GM18873 (cell line): ENCODE results near the gene MTPN.

Experiments
- ATAC-seq: cut with Tn5 transposase; IDR thresholded peaks from one replicate; pipeline ENCODE4 v1.9.1; 2021; ENCODE audit warnings: mild to moderate bottlenecking, moderate library complexity, moderate number of reproducible peaks; ENCODE audit not compliant: unreplicated experiment, low FRiP score

MTPN gene

DNA sequence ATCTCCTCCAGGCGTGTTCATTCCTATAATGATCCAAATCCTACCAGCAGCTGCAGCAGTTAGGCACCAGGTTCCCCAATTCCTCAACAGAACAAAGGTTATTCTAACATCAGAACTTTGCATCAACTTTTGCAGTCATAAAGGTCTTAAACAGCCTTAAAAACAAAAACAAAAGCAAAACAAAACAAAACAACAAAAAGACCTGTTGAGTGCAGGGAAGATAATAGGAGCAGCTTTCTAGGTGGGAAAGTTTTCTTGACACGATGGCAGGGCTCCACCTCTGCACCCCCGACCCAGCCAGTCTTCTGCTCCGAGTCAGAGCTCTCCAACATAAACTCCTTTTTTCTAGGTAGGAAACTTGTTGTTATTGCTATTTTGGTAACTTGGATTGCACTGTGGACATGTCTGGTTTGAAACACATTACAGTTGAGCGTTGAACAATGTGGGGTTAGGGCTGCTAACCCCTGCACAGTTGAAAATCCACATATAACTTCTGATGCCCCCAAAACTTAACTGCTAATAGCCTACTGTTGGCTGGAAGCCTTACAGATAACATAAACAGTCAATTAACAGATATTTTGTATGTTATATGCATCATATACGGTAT is 77.6 kb downstream of the MTPN start:
- no peak for ATAC-seq

DNA sequence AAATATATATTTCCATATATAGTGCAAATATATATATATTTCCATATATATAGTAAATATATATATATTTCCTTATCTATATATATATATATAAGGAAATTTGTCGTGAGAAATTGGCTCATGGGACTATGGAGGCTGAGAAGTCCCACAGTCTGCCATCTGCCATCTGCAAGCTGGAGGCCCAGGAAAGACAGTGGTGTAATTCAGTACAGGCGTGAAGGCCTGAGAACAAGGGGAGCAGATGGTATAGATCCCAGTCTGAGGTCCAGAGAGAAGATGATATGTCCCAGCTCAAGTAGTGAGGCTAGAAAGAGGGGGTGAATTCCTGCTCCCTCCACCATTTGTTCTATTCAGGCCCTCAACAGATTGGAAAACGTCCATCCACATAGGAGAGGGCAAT is 78.9 kb downstream of the MTPN start:
- no peak for ATAC-seq

DNA sequence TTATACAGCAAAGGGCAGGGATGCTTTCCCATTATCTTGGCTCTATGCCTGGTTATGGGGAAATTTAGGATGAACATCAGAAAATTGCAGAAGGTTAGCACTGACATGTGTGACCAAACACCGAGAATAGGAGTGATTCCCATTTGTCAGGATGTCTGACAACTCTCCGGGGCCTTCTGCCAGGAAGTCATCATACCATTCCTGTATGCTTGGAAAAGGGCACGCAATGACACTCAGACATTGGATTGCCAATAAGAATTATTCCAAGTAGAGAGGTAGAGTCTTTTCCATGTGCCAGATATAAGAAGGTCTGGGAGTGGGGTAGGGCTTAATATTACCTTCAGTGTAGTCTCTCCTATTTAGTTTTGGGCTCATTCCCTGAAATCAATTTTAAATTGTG is 82.3 kb downstream of the MTPN start:
- ATAC-seq, result no peak

DNA sequence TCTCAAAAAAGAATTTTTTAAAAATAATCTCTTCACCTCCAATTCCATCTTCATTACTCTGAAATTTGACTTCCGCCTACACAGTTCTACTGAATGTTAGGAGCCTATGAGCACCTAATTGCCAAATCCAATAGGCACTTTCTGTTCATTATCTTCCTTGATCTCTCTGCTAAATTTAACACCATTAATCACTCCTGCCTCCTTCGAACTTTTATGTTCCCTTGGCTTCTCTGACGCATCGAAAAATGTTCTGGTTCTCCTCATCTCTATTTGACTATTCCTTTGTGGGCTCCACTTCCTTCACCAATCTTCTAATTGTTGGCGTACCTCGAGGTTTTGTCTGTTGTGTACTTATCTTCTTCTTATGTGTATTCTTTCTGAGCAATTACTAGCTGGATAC is 87.3 kb downstream of the MTPN start:
- no peak for ATAC-seq

DNA sequence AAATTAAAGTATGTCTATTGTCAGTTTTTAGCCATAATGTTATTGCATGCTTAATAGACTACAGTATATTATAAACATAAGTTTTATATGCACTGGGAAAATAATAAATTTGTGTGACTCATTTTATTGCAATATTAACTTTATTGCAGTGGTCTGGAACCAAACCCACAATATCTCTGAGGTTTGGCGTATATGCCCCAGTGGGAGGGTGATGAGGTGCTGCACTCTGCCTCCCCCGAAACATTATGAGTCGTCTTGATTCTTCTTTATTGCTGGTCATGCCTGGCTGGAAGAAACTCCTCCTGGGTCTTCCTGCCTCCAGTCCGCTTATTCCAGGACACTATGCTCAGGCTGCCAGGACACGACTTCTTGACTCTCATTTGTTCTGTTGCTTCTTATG is 88.4 kb downstream of the MTPN start:
- ATAC-seq, result no peak

DNA sequence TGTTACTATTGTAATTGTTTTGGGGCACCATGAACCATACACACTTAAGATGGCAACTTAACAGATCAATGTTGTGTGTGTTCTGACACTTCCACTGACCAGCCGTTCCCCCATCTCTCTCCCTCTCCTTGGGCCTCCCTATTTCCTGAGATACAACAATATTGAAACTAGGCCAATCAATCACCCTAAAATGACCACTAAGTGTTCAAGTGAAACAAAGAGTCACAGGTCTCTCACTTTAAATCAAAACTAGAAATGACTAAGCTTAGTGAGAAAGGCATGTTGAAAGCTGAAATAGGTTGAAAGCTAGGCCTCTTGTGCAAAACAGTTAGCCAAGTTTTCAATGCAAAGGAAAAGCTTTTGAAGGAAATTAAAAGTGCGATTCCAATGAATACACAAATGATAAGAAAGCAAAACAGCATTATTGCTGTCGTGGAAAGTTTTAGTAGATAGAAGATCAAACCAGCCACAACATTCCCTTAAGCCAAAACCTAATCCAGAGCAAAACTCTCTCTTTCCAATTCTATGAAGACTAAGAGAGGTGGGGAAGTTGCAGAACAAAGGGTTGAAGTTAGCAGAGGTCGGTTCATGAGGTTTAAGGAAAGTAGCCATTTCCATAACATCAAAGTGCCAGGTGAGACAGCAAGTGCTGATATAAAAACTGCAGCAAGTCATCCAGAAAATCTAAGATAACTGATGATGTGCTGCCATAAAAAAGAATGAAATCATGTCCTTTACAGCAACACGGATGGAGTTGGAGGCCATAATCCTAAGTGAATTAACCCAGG is 90.6 kb downstream of the MTPN start:
- no peak for ATAC-seq

DNA sequence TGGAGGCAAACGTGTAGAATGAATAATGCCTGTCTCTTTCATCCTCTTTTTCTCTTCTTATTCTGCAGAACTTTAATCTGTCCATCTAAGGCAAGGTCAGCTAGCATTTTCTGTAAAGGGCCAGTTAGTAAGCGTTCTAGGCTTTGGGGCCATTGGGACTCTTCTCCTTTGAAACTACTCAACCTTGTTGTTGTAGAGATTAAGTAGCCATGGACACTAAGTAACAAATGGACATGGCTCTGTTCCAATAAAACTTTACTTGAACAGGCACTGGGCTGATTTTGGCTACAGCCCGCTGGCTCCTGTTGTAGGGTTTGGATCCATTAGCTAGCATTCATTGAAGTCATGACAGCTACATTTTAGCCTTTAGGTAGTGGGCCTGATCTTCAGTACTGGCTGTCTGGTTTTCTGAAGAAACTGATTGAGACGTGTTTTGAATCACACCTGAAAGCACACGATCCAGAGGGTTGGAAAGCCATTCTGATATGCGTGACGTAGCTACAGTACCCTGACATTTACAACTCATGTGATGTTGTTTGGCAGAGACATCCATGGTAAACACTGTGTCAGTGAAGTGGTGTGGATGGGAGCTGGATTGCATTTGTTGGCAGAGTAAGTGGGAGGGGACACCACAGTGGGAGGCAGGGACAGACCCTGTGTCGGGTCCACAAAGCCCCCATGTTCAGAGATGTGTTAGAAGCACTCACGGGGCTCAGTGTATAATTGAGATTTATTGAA is 92.5 kb downstream of the MTPN start:
- ATAC-seq, result no peak

DNA sequence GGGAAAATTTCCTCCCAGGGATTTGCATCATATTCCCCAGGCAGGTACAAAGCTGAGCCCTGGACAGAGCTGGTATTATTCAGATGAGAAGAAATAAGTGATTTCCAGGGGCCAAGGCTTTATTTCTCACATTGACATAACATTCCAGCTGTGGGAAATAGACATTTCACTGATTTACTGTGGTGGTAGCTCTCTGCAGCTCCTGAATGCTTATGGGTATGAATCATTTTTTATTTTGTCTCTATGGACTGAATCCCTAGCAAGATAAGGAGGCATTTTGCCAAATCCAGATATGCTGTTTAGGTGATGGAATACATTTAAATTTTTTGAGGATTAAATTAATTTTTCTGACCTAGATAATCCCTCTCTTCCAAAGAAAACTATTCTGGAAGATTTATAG is 97.9 kb downstream of the MTPN start:
- ATAC-seq, result no peak

DNA sequence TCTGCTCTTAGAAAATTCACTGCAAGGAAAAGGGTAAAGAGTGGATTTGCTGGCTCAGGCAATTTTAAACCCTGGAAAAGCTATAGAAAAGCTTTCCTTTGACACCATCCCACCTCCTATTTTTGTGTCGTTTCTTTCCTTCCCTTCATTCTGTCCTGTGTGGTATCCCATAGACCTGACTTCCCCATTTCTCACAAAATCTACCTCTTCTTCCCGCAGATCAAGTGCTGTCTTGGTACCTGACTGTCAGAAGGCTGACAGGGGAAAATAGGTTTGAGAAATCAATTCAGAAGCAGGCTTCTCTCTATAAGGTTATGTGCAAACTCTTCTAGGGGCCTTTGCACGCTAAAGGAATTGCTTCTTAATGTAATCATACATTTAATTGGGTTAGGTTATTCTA is 98.9 kb downstream of the MTPN start:
- ATAC-seq, result no peak

DNA sequence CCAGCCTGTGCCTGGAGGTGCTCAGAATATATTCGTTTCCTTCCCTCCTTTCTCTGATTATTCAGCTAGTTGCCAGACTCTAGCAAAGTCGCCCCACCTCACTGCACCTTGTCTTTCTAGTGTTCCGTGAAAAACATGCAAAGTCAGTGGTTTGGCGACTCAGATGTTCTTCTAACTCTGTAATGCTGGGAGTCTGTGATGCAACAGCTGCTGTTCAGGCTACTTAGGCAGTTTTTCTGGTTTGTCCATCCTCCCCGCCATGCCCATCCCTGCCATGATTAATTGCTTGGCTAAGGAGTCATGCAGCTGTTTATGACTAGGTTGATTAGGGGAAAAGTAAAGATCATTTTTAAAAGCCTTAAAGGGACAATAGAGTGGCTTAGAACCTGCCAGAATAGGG is 99.4 kb downstream of the MTPN start:
- no peak for ATAC-seq
